Iris pigment epithelial cell (primary cell): ENCODE results near the gene NFATC1.

Experiments
- DNase-seq: peaks from one replicate; pipeline ENCODE4 v3.0.0-alpha.2; 2011; ENCODE audit warnings: low read depth

The NFATC1 gene

DNA sequence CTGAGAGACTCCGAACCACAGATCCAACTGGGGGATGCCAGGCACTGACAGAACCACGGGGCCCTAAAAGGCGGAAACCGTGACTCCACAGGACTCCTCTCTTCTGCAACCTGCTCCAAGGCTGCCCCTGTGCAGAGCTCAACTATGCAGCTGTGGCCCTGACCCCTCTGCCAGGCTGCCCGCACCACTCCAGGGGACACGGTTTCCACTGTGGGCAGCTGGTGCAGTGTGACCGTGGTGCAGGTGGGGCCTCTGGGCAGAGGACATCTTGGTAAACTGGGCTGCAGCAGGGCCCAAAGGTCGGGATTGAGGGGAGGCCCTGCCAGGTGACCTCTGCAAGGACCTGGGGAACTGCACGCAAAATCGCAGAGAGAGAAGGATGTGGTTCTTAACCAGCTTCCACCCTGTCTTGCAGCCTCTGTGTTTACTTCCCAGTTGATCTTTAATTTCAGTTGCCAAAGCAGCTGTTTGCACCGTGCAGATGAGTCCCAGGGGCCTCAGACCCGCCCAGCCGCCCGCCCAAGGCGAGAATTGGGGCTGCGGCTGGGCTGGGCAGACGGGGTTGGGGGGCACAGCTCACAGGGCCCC lies 179.3 kb downstream of the NFATC1 start:
- no peak for DNase-seq

- peak; percentile 85 for DNase-seq
Measured at GRCh38 chr18:79575891-79576685, 180.4 kb downstream of the NFATC1 start.

DNA sequence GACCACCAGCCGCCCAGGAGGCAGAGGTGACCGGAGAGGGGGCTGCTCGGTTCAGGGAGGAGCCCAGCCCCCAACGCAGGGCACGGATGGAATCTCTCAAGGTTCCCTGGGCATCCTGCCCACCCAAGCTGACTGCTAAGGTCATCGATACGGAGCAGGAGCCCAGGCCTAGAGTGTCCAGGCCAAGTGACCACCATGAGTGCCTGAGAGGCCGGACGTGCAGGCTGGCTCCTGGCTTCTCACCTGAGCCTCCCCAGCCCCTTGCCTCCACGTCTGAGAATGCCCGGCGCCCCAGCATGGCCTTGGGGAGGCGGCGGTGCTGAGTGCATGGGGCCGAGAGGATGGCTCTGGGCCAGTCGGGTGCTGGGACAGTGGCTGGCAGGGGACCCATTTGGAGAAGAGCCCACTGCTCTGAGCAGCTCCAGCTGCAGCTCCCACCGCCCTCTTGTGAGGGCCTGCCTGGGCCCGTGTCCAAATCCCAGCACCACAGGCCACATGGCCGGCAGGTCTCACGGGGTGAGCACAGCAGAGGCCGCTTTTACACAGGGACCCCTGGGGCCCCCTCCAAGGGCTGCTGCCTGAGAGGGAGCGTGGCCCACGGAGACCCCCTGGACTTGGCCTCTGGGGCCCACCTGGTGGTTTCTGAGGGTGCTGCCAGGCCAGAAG lies 181.1 kb downstream of the NFATC1 start:
- peak; percentile 31 for DNase-seq

GRCh38 chr18:79577451-79578395 lies 182.0 kb downstream of the NFATC1 start:
- peak; percentile 58 for DNase-seq

GRCh38 chr18:79578396-79579260 lies 182.9 kb downstream of the NFATC1 start:
- DNase-seq: no peak
